ENCODE data around the gene THRA. TPM values are rescaled to one million over a fixed set of nuclear protein-coding genes. Genes with fewer than 3 reads are reported as not detected.

THRA gene
- total RNA-seq, 1 experiment from 2014 or later: 11.7 TPM

DNA sequence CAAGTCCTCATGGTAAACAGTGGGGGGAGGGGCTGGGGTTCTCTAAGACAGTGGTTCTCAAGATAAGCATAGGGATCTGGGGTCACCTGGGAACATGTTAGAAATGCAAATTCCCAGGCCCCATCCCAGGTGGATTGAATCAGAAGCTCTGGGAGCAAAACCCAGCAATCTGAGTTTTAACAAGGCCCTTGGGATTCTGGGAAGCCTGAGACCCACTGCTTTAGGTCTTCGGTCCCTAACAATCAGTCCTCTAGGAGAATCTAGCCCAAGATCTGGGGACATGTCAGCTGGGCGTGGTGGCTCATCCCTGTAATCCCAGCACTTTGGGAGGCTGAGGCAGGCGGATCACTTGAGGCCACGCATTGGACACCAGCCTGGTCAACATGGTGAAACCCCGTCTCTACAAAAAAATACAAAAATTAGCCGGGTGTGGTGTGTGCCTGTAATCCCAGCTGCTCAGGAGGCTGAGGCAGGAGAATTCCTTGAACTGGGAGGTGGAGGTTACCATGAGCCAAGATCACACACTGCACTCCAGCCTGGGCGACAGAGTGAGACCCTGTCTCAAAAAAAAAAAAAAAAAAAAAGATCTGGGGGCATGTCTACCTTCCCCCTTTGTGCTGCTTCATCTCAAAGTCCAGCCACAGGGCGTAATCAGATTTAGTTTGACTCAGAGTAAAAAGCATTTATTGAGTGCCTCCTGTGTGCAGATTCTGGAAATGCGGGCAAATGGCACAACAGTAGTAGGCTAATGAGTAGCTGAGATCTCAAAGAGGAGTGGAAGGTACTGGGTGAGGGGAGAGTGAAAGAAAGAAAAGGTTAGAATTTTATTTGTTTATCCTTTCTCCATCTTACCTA lies 46.4 kb downstream of the THRA start:
- DNase-seq (ENCODE audit: low read depth, low spot score): no peak

DNA sequence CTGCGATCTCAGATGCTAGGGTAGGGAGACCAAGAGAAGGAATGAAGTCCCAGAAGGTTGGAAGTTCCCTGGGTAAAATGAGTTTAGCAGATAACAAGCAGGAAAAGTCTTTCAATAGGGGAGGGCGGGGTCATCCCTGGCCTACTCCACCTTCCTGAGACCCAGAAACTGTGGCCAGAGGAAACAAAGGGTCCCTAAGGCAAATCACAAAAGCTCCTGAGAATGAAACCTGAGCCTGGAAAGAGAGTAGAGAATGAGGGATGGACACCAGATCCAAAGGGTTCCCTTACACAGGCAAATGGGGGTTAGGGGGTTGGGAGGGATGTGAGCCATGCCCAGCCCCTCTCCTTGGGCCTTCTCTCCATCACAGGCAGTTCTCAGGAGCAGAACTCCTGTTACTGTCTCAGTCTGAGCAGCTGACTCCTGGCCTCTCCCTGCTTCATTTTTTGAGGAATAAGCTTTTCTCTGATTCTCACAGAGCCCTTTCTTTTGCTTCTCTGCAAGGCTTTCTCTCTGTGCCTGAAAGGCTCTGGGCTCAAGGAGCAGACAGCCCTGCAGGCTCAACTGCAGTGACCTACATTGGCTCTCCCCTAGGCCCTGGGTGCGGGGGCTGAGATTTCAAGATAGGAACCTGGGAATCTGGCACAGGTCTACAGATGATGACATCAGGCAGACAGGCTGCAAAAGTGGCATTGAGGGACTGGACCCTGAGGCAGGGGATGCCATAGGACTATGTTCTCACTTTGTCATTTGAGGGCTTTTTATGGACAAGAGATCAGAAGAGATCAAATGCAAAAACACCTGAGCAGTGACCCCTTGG lies 47.5 kb downstream of the THRA start:
- Histone ChIP-seq H3K4me1 (ENCODE audit: control insufficient read depth, insufficient read depth, low read length) (peaks cover 47% of the 10 kb centered on the region), H3K4me3 (ENCODE audit: low read depth in 2 of 2, low read length in 2 of 2) (no peak overlapping the region), H3K36me3 (ENCODE audit: control insufficient read depth, insufficient read depth, low read length) (no peaks in the 10 kb centered on the region), H3K27ac (ENCODE audit: low read length) (no peak overlapping the region), H3K9me3 (ENCODE audit: control insufficient read depth, insufficient read depth, low read depth, low read length) (no peaks in the 10 kb centered on the region), H3K27me3 (ENCODE audit: control insufficient read depth, insufficient read depth, low read length) (no peaks in the 10 kb centered on the region)
- BruUV-seq (replicated peaks): no TSS peak
- ATAC-seq: no peak
- DNase-seq (ENCODE audit: low read depth, low spot score): no peak
- TF ChIP-seq SIN3A (IDR thresholded peaks at IDR 0.05; ENCODE audit: borderline replicate concordance, insufficient read depth, low read depth, low read length) (no peak), TCF7L2 (IDR thresholded peaks at IDR 0.05; ENCODE audit: low read depth, low read length) (no peak), POLR2AphosphoS5 (IDR thresholded peaks at IDR 0.05; ENCODE audit: low read depth, low read length) (no peak), REST (IDR thresholded peaks at IDR 0.05; ENCODE audit: insufficient read depth in 1 of 2, low read depth in 2 of 2, low read length in 1 of 2) (no peak)
- TF ChIP-seq, protein P1, sequence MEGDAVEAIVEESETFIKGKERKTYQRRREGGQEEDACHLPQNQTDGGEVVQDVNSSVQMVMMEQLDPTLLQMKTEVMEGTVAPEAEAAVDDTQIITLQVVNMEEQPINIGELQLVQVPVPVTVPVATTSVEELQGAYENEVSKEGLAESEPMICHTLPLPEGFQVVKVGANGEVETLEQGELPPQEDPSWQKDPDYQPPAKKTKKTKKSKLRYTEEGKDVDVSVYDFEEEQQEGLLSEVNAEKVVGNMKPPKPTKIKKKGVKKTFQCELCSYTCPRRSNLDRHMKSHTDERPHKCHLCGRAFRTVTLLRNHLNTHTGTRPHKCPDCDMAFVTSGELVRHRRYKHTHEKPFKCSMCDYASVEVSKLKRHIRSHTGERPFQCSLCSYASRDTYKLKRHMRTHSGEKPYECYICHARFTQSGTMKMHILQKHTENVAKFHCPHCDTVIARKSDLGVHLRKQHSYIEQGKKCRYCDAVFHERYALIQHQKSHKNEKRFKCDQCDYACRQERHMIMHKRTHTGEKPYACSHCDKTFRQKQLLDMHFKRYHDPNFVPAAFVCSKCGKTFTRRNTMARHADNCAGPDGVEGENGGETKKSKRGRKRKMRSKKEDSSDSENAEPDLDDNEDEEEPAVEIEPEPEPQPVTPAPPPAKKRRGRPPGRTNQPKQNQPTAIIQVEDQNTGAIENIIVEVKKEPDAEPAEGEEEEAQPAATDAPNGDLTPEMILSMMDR (IDR thresholded peaks at IDR 0.05): no peak
- ChIA-PET CTCF (interaction anchor here (0.5 to 1.6 kb wide), 7 partner anchors 12 to 67 kb away, joined by 5 to 8 read pairs (median 6); no protein-coding TSS in a partner anchor), POLR2A (interaction anchor here (0.6 kb wide), 1 partner anchor 219 kb away, joined by 3 read pairs; no protein-coding TSS in a partner anchor)
- in situ Hi-C loops (cut with HindIII; ENCODE audit: low pct_unique_long_range_greater_than_20kb, low sequenced_read_pairs) (no loop called here), intact Hi-C loops (cut with micrococcal nuclease; ENCODE audit: unreplicated experiment) (loop anchor here (10.0 kb wide), 1 partner anchor 95 kb away; the partner anchor contains the start of gene CSF3)

More for the DNA sequence above, 46.4 kb downstream of the THRA start:
- H3K27ac ChIP-seq (ENCODE audit: low read length): no peak overlapping the region
- POLR2A ChIA-PET: interaction anchor here (0.6 to 0.7 kb wide), 2 partner anchors 220 to 244 kb away, joined by 3 to 16 read pairs; no protein-coding TSS in a partner anchor
- peaks cover 40% of the 10 kb centered on the region for H3K4me1 ChIP-seq (ENCODE audit: control insufficient read depth, insufficient read depth, low read length)
- BruUV-seq (replicated peaks): no TSS peak
- no peaks in the 10 kb centered on the region for H3K36me3 ChIP-seq (ENCODE audit: control insufficient read depth, insufficient read depth, low read length)
- in situ Hi-C loops (cut with HindIII; ENCODE audit: low pct_unique_long_range_greater_than_20kb, low sequenced_read_pairs): no loop called here
- intact Hi-C loops (cut with micrococcal nuclease; ENCODE audit: unreplicated experiment): no loop called here
- no peak overlapping the region for H3K4me3 ChIP-seq (ENCODE audit: low read depth in 2 of 2, low read length in 2 of 2)
- H3K9me3 ChIP-seq (ENCODE audit: control insufficient read depth, insufficient read depth, low read depth, low read length): no peaks in the 10 kb centered on the region
- TF ChIP-seq POLR2AphosphoS5 (IDR thresholded peaks at IDR 0.05; ENCODE audit: low read depth, low read length) (no peak), SIN3A (IDR thresholded peaks at IDR 0.05; ENCODE audit: borderline replicate concordance, insufficient read depth, low read depth, low read length) (no peak), REST (IDR thresholded peaks at IDR 0.05; ENCODE audit: insufficient read depth in 1 of 2, low read depth in 2 of 2, low read length in 1 of 2) (no peak)
- no peaks in the 10 kb centered on the region for H3K27me3 ChIP-seq (ENCODE audit: control insufficient read depth, insufficient read depth, low read length)
- no peak for ATAC-seq
- CTCF ChIA-PET: interaction anchor here (0.5 to 0.8 kb wide), 8 partner anchors 11 to 109 kb away, joined by 4 to 8 read pairs (median 6); no protein-coding TSS in a partner anchor

All from Panc1 (cell line).